NCI-H1092 treated with DMSO at 0.1 percent for 48 hours (cell line): Measurements from ENCODE around the gene CLASRP.
"Not testable (repeated sequence)": the region's sequence is repeated elsewhere in the genome, so short reads cannot be mapped to it uniquely, and the experiment has no call there.

ENCODE experiments used
- DNase-seq: peaks from one replicate; lab custom pipeline; 2025; lab: John Stamatoyannopoulos, UW

CLASRP gene, protein sequence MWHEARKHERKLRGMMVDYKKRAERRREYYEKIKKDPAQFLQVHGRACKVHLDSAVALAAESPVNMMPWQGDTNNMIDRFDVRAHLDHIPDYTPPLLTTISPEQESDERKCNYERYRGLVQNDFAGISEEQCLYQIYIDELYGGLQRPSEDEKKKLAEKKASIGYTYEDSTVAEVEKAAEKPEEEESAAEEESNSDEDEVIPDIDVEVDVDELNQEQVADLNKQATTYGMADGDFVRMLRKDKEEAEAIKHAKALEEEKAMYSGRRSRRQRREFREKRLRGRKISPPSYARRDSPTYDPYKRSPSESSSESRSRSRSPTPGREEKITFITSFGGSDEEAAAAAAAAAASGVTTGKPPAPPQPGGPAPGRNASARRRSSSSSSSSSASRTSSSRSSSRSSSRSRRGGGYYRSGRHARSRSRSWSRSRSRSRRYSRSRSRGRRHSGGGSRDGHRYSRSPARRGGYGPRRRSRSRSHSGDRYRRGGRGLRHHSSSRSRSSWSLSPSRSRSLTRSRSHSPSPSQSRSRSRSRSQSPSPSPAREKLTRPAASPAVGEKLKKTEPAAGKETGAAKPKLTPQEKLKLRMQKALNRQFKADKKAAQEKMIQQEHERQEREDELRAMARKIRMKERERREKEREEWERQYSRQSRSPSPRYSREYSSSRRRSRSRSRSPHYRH

DNA sequence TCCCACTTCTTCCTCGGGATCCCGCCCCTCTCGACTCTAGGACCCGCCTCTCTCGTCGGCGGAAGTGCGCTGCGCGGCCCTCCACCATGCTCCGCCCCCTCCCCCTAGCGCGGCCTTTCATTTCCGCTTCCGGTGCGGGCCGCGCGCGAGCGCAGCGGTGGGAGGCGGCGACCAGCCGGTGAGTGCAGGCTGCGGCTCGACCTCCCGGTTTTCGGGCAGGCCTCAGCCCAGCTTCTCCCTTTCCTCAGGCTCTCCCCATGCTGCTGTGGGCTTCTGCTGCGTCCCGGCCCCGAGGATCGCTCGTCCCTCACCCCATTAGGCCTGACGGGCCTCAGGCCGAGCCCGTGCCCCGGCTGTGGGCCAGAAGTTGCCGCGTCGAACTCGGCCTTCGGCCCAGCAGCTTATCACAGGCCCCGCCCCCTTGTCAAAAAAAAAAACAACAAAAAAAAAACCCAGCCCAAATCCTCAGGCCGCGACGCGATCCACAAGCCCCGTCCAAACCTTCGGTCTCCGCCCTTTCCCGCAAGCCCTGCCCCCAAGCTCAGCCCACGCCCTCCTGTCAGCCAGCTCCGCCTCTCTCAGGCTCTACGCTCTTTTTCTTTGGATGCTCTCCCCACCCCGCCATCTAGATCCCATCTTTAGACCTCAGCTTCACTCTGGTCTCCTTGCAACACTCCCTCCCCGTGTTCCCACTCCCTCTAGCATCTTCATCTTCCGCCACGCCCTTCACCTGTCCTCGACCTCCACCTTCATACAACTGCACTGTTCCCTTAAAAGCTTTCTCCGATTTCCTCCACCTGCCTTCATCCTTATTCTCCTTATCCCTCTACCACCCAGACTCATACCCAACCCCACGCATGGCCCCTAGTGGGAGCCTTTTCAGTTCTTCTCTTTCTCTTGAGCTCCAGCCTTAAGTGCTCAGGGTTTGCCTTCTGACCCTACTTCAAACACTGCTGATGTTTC is at the start of gene CLASRP:
CLASRP (plus strand) TSS at position 115 of the 963 bp plus-strand sequence. CDS start 1,168 bp downstream, outside the sequence.
- peak; percentile 77 for DNase-seq

DNA sequence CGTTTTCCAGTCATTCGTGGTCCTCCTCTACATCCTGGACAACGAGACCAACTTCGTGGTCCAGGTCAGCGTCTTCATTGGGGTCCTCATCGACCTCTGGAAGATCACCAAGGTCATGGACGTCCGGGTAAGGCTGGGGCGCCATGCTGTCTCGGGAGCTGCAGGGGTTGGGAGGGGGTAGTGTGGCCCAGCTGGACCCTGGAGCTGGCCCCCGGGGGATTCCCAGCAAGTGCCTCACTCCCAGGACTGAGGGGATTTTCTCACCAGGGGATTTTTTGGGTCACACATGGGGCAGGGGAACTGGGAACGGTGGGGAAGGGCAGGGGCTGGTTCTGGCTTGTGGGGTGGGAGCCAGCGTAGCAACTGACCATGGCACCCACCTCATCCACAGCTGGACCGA is 48.4 kb upstream of the CLASRP start:
- DNase-seq, result no peak

DNA sequence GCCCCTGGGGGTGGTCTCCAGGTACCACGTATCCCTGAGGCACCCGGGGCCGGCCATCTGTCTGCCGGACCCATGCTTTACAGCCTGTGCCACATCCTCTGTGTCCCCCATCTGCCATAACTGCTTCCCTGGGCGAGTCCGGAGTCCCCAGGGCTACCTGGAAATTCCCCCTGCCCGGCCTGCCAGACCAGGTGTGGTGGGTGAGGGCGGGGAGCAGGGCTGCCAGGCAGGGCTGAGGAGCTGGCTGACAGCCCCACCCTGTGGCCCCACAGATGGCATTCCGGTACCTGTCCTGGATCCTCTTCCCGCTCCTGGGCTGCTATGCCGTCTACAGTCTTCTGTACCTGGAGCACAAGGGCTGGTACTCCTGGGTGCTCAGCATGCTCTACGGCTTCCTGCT is 47.9 kb upstream of the CLASRP start:
- no peak for DNase-seq

DNA sequence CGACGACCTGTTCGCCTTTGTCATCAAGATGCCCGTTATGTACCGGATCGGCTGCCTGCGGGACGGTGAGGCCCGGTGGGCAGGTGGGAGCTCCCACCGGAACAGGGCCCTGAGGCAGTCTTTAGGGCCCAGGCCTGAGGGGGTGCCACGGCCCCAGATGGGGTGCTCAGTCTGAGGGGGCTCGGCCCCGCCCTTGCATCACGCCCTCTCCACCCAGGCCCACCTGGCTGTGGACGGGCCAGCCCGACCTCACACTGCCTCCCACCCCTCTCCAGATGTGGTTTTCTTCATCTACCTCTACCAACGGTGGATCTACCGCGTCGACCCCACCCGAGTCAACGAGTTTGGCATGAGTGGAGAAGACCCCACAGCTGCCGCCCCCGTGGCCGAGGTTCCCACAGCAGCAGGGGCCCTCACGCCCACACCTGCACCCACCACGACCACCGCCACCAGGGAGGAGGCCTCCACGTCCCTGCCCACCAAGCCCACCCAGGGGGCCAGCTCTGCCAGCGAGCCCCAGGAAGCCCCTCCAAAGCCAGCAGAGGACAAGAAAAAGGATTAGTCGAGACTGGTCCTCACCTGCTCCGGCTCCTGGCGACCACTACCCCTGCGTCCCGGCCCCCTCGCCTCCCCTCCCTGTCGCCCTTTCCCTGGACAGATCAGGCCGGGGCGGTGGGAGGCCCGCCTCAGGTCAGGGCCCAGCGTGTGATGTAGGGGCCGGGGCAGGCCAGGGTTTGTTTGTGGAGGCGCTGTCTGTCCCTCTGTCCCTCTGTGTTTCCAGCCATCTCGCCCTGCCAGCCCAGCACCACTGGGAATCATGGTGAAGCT is 46.3 kb upstream of the CLASRP start:
- no peak for DNase-seq

DNA sequence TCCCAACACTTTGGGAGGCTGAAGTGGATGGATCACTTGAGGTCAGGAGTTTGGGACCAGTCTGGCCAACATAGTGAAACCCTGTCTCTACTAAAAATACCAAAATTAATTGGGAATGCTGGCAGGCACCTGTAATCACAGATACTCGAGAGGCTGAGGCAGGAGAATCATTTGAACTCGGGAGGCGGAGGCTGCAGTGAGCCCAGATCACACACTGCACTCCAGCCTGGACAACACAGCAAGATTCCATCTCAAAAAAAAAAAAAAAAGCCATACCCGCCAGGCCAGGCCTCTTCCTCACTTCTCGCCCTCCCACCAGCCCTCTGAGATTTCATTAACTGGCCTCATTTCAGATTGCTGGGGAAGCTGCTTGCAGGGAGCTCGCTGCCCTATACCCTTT is 45.3 kb upstream of the CLASRP start:
- DNase-seq, result no peak

DNA sequence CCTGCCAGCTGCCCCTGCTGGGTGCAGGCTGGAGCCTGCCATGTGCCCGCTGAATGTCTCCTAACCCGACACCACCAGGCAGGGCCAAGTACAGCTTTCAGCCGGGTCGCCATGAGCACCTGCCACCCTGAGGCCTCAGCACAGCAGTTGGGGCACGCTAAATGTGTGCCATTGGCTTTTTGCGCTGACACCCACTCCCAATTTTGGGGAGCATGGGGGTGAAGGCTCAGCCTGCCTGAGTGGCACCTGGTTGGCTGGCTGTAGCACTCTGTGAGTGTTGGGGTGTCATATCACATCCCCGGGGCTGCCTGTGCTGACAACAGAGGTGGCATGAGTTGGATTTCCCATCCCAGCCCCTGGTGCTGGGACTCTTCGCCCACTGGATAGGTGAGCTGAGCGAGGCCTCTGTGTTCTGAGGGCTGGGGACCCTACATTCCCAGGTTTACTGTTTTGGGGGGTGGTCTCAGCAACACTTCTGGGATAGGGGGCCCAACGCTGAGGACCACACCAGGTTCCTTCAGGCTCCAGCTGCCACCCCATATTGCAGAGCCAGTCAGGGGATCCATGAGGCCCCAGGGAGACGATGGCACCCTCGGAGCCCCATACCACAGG is 44.8 kb upstream of the CLASRP start:
- DNase-seq, result no peak

DNA sequence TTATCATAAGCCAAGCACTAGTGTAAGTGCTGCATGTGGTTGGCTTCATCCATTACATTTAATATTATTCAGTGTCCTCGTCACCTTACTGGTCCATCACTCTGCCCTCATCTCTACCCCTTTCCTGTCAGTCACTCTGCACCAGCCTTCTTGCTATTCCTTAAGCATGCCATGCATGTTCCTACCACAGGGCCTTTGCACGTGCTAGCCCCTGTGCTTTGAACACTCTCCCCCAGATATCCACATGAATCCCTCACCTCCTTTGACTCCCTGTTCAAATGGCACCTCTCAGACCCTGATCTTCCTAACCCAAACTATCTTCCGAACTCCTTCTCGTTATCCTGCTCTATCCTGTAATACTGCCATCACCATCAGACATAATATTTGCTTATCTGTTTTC is 40.8 kb upstream of the CLASRP start:
- DNase-seq, result no peak

DNA sequence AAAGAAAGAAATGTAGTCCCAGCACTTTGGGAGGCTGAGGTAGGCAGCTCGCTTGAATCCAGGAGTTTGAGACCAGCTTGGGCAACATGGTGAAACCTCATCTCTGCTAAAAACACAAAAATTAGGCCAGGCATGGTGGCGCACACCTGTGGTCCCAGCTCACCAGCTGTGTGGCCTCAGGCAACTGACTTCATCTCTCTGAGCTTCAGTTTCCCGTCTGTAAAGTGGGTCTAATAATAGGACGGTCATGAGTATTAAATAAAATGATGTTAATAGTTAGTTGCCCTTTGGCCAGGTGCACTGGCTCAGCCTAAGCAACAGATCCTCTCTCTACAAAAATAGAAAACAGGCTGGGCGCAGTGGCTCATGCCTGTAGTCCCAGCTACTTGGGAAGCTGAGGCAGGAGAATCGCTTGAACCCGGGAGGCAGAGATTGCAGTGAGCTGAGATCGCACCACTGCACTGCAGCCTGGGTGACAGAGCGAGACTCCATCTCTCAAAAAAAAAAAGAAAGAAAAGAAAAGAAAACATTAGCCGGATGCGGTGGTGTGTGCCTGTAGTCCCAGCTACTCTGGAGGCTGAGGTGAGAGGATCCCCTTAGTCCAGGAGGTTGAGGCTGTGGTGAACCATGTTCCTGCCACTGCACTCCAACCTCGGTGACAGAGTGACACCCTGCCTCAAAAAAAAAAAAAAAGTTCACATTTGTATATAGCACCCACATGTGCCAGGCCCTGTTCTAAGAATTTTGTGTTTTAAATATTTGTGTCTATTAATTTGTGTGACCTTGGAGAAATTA is 39.5 kb upstream of the CLASRP start:
- not testable (repeated sequence) for DNase-seq

DNA sequence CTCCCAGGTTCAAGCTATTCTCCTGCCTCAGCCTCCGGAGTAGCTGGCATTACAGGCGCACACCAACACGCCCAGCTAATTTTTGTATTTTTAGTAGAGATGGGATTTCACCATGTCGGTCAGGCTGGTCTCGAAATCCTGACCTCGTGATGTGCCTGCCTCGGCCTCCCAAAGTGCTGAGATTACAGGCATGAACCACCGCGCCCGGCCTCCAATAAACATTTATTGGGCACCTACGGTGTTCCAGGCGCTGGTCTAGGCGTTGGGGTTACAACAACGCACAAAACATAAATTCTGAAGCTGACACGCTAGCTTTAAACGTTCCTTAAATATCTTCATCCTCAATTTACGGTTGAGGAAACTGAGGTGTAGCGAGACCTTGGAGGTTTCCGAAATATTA is 38.2 kb upstream of the CLASRP start:
- DNase-seq, result not testable (repeated sequence)

DNA sequence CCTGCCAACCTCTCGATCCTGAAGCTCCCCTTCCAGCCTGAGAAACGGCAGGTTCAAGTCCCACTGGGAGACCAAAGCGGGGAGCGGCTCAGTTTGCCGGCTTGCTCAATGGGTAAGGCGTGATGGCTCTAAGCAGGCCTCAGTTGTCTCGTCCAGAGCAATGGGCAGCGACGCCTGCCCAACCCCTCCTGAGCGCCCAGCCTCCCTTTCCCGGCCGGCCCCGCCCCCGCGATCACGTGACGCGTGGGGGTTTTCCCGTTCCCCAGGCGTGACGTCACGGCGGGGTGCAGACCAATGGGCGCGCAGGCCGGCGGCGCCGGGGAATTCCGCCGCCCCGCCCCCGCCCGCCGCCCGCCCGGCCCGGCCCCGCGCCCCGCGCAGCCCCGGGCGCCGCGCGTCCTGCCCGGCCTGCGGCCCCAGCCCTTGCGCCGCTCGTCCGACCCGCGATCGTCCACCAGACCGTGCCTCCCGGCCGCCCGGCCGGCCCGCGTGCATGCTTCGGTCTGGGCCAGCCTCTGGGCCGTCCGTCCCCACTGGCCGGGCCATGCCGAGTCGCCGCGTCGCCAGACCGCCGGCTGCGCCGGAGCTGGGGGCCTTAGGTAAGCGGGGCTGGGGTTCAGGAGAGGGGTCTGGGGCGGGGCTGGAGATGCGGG is 37.6 kb upstream of the CLASRP start, which contains the start of gene RELB:
RELB (plus strand) TSS at position 378 of the 653 bp plus-strand sequence; CDS start at position 494, 116 bp downstream.
- peak; percentile 42 for DNase-seq

DNA sequence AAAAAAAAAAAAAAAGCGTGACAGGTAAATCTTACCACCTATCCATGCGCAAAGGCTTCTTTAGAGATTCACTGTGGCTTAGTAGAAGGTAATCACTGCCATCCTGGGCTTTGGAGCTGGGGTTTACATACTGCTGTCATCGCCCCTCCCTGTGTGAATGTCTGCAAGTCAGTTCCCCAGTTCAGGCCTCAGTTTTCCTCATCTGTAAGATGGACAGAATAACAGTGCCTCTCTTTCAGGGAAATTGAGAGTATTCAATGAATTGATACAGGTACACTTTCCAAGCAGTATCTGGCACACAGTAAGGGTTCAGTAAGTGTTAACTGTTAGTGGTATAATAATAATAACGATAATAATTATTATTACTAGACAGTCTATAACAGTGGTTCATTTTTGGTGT is 35.4 kb upstream of the CLASRP start:
- DNase-seq, result no peak

DNA sequence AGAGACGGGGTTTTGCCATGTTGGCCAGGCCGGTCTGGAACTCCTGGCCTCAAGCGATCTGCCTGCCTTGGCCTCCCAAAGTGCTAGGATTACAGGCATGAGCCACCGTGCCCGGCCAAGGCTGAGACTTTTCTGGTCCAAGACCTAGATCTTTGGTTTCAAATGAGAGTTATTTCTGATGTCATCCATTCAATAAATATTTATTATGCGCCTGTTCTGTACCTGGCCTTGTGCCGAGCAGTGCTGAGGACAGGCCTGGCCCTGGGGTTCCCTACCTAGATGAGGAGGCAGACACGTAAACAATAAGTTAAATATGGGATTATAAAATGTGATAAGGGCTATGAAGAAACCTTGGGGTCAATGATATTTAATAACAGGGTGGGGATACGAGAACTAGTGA is 33.1 kb upstream of the CLASRP start:
- DNase-seq, result no peak

DNA sequence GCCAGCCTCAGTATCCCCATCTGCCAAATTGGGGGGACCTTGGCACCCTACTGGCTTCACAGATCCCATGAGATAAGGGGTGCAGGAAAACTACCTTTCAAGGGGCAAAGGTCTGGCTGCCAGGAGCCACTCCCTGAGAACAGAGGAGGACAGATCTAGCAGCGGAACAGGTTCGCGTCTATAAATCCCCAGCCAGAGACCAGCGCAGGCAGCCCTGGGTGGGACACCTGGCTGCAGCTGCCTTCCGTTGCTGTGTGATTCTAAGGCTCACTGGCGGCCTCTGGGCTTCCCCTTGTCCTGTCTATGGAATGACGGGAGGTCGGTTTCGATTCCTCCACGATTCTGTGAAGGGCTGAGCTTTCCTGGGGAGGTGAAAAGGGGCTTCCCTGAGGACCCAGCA is 30.3 kb upstream of the CLASRP start:
- DNase-seq, result no peak

DNA sequence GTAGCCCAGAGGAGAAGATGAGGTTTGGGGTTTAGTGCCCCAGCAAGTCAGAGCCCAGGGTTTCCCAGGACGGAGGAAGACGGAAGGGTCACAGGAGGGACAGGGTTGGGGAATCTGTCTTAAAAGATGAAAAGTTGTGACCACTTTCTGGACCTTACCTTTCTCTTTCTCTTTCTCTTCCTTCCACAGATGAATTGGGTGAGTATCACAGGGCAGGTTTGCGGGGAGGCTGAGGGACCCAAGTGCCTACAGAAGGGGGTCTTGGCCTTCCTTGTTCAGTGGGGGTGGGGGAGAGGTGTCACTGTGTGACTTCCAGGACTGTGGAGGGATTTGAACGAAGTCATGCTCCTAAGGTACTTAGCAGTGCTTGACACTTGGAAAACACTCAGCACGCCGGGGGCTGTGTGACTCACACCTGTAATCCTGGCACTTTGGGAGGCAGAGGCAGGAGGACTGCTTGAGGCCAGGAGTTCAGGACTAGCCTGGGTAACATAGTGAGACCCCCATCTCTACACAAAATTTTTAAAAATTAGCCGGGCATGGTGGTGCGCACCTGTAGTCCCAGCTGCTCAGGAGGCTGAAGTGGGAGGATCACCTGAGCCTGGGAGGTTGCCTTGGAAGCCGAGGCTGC is 29.1 kb upstream of the CLASRP start:
- no peak for DNase-seq

DNA sequence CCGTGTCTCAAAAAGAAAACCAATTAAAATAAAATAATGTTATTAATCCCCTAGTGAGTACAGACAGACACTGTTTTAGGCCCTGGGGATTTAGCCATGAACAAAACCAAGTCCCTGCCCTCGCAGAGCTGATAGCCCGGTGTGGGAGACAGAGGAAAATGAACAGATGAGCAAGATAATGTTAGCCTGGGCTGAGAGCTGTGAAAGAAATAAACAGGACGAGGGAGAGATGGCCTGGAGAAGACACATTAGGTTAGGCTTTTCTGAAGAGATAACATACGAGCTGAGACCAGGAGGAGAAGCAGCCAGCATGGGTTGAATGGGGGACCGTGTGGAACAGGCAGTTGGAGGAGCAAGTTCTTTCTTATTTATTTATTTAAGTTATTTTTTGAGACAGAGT is 28.5 kb upstream of the CLASRP start:
- DNase-seq, result no peak

DNA sequence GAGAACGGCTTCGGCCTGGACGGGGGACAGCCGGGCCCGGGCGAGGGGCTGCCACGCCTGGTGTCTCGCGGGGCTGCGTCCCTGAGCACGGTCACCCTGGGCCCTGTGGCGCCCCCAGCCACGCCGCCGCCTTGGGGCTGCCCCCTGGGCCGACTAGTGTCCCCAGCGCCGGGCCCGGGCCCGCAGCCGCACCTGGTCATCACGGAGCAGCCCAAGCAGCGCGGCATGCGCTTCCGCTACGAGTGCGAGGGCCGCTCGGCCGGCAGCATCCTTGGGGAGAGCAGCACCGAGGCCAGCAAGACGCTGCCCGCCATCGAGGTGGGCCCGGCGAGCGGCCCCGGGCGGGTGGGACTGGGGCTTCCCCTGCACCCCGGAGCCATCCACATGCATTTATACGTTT is 26.9 kb upstream of the CLASRP start:
- no peak for DNase-seq

DNA sequence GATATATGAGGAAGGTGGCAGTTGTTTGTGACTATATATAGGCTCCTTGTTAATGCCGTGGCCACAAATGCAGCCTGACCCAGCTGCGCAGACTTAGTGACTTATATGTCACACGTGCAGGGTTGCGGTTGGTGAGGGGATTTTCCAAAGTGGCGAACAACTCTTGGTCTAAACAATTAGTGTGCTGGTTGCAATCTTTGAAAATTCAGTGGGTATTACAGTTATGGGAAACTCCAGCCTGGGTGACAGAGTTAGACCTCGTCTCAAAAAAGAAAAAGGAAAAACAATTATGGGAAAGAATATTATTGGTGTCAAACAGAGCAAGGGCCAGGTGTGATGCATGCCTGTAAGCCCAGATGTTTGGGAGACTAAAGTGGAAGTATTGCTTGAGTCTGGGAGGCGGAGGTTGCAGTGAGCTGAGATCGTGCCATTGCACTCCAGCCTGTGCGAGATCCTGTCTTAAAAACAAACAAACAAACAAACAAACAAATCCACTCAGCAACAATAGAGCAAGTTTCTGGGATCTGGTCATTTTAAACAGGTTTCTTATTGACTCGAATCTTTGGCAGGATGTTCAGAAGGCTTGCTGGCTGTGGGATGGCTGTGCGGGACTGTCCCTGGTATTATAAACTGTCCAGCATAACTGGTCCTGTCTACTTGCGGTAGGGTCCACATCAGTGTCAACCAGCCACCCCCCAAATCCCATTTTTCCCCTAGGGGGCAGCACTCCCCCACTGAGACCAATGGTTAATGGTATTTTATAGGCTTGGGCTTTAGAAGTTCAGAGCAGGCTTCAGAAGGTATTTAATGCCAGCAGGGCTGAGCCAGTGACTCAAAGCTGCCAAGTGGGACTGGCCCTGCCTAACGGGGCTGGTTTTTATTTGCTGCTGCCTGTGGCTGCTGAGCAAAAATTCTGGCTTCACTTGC is 22.2 kb upstream of the CLASRP start:
- DNase-seq, result peak; percentile 29

DNA sequence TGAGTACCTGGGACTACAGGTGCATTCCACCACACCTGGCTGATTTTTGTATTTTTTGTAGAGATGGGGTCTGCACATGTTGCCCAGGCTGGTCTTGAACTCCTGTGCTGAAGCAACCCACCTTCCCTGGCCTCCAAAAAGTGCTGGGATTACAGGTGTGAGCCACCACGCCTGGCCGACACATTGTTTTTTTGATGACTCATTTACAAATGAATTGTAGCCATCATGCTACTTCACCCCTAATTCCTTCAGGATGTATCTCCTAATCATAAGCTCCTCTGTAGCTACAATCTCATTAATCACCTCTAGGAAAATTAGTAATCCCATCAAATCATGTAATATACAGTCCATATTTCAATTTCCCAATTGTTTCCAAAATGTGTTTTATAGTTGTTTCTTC is 19.7 kb upstream of the CLASRP start:
- DNase-seq, result no peak
